GM06990 (cell line): ENCODE data around the gene CLMN.
"Not testable (repeated sequence)": the region's sequence is repeated elsewhere in the genome, so short reads cannot be mapped to it uniquely, and the experiment has no call there.

ENCODE experiments used
- DNase-seq: peaks from one replicate; pipeline ENCODE4 v3.0.0-alpha.2; 2011; ENCODE audit not compliant: insufficient read length; ENCODE audit errors: extremely low read depth
- H3K27me3 ChIP-seq: replicated peaks from 2 replicates; pipeline ENCODE4 v1.6.0; 2011; ENCODE audit warnings: low read length; ENCODE audit not compliant: control insufficient read depth, insufficient read depth
- H3K36me3 ChIP-seq: 2 replicates; pipeline ENCODE4 v1.5.1; 2011; ENCODE audit warnings: low read length; ENCODE audit not compliant: control insufficient read depth, insufficient read depth
- H3K4me3 ChIP-seq: replicated peaks from 2 replicates; pipeline ENCODE4 v1.5.1; 2011; ENCODE audit warnings: low read depth, mild to moderate bottlenecking, control low read depth, low read length
- TF ChIP-seq, protein P1 (sequence below): IDR thresholded peaks from 2 replicates; pipeline ENCODE4 v1.5.1; 2011; ENCODE audit warnings: low read length, control low read depth, mild to moderate bottlenecking, inconsistent platforms; ENCODE audit not compliant: insufficient read depth, poor library complexity, severe bottlenecking

Gene CLMN

DNA sequence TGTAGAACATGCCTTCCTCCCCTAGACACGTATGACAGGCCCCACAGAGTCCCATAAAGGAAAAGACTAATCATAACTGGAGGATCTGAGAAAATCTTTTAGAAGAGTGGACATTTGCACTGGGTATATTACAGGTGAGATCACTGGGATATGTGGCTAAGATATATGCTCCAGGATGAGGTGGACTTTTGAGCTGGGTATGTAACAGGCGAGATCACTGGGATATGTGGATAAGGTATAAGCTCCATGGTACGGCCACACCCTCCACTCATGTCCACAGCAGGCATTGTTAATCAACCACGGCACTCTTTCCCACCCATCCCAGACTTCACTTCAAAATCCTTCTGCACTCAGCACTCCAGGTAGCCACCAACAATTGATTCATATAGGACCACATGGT lies 34.1 kb downstream of the CLMN start:
- H3K36me3 ChIP-seq, result no peaks in the 10 kb centered on the region
- TF ChIP-seq, protein P1, sequence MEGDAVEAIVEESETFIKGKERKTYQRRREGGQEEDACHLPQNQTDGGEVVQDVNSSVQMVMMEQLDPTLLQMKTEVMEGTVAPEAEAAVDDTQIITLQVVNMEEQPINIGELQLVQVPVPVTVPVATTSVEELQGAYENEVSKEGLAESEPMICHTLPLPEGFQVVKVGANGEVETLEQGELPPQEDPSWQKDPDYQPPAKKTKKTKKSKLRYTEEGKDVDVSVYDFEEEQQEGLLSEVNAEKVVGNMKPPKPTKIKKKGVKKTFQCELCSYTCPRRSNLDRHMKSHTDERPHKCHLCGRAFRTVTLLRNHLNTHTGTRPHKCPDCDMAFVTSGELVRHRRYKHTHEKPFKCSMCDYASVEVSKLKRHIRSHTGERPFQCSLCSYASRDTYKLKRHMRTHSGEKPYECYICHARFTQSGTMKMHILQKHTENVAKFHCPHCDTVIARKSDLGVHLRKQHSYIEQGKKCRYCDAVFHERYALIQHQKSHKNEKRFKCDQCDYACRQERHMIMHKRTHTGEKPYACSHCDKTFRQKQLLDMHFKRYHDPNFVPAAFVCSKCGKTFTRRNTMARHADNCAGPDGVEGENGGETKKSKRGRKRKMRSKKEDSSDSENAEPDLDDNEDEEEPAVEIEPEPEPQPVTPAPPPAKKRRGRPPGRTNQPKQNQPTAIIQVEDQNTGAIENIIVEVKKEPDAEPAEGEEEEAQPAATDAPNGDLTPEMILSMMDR, result no peak
- DNase-seq, result no peak
- H3K4me3 ChIP-seq, result no peak overlapping the region
- H3K27me3 ChIP-seq, result no peaks in the 10 kb centered on the region; the same call in 1 of the 2 replicates

DNA sequence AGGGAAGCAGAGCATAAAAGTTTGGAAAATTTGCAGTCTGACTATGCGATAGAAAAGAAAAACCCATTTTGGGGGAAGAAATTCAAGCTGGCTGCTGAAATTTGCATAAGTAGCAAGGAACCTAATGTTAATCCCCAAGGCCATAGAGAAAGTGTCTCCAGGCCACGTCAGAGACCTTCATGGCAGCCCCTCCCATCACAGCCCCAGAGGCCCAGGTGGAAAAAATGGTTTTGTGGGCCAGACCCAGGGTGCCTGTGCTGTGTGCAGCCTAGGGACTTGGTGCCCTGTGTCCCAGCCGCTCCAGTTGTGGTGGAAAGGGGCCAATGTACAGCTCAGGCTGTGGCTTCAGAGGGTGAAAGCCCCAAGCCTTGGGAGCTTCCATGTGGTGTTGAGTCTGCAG lies 35.9 kb downstream of the CLMN start:
- not testable (repeated sequence) for H3K4me3 ChIP-seq, DNase-seq, H3K27me3 ChIP-seq, H3K36me3 ChIP-seq

DNA sequence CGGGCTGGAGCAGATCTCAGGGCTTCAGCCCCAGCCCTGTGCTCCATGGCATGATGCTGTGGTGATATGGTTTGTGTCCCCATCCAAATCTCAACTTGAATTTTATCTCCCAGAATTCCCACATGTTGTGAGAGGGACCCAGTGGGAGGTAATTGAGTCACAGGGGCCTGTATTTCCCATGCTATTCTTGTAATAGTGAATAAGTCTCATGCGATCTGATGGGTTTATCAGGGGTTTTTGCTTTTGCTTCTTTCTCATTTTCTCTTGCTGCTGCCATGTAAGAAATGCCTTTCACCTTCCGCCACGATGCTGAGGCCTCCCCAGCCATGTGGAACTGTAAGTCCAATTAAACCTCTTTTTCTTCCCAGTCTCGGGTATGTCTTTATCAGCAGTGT lies 36.7 kb downstream of the CLMN start:
- not testable (repeated sequence) for H3K27me3 ChIP-seq, DNase-seq, H3K36me3 ChIP-seq, H3K4me3 ChIP-seq

DNA sequence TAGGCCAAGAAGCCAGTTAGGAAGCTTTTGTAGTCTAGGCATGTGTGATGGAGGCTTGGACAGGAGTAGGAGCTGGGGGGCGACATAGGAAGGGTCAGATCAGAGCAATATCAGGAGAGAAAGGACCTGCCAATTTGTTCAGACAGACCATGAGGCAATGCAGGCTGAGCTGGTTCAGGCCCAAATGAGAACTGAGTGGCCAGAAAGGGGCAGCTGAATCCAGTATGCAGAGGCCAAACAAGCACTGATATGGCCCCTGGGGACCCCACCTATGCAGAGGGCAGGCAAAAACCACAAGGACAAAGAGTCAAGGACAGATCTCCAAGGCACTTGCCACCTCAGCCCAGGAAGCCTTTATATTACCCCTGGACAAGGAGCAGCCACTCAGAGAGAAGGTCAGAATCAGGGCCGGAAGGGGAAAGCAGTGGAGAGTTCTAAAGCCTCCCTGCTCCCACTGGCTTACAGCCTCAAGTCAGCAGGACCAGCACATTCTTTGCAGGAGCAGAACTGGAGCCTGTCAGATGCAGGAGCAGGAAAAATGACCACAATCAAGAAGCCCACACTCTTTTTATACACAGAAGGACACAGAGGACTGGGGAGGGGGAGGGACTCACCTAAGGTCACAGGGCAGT lies 37.2 kb downstream of the CLMN start:
- TF ChIP-seq, protein P1, result no peak
- H3K4me3 ChIP-seq, result no peak overlapping the region
- no peaks in the 10 kb centered on the region for H3K27me3 ChIP-seq

DNA sequence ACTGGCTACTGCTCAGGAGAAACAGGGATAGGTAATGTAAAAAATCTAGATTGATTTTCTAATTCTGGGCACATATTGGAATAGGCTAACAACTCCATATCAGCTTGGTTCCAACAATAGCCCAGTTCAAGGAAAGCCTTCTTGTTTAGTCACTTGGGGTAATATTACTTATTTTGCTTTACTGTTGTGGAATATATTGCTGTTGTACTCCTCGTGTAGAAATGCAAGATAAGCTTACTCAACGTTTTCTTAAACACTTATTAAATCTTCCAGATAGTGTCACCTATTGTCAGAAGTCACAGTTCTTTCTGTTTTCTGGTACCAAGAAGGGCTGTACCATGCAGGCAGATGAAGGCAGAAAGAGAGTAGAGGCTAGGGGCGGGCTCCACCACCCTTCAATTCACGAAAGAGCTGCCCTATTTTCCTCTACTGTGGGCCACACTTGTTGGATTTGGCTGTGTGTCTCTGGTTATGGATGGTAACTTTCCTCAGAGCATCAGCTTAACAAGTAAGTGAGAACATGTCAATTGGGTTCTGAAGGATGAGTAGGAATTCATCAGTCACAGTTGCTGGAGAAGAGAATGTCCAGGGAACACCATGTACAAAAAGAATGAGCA lies 38.0 kb downstream of the CLMN start:
- TF ChIP-seq, protein P1, result no peak
- Histone ChIP-seq H3K36me3 (no peaks in the 10 kb centered on the region), H3K27me3 (no peaks in the 10 kb centered on the region), H3K4me3 (no peak overlapping the region)
- no peak for DNase-seq

More for the DNA sequence above, 37.2 kb downstream of the CLMN start:
- DNase-seq, result no peak
- no peaks in the 10 kb centered on the region for H3K36me3 ChIP-seq

DNA sequence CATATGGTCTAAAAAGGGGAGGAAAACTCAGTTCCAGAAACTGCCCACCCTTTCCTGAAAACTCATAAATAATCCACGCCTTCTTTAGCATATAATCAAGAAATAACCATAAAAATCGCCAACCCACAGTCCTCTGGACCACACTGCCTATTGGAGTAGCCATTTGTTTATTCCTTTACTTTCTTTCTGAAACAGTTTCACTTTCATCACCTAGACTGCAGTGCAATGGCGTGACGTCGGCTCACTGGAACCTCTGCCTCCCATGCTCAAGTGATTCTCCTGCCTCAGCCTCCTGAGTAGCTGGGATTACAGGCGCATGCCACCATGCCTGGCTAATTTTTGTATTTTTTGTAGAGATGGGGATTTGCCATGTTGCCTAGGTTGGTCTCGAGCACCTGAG lies 44.2 kb downstream of the CLMN start:
- TF ChIP-seq, protein P1, result no peak
- no peak overlapping the region for H3K4me3 ChIP-seq
- H3K27me3 ChIP-seq, result no peaks in the 10 kb centered on the region

More for the DNA sequence above, 44.2 kb downstream of the CLMN start:
- no peak for DNase-seq
- H3K36me3 ChIP-seq, result no peaks in the 10 kb centered on the region
